Activated T-cell treated with anti-CD3 and anti-CD28 coated beads, Interleukin-2, amount 50 U/mL, for 72 hours (primary cell): Measurements from ENCODE around the gene SLC35B1. TPM values are rescaled to one million over a fixed set of nuclear protein-coding genes. Genes with fewer than 3 reads are reported as not detected.

Experiments
- ATAC-seq, 2 donors: fragments of 150-1000 bp; cut with Tn5 transposase; replicated peaks in 1 of 2; 2 replicates each; pipeline ENCODE4 v1.10.0; 2021; ENCODE audit warnings: moderate library complexity in 2 of 2, mild to moderate bottlenecking in 1 of 2
- DNase-seq, 2 donors: peaks; one replicate each; pipeline ENCODE4 v3.0.0; 2021 to 2022; ENCODE audit warnings: mixed read lengths in 1 of 2
- H3K27ac Mint-ChIP-seq: one replicate; pipeline ENCODE4 v1.8.0; 2022; ENCODE audit warnings: mild to moderate bottlenecking, moderate library complexity, mixed read lengths
- H3K27me3 Mint-ChIP-seq: one replicate; pipeline ENCODE4 v1.8.0; 2022; ENCODE audit warnings: low read depth, mixed read lengths
- H3K36me3 Mint-ChIP-seq, 2 donors: one replicate each; pipeline ENCODE4 v1.8.0; 2022; ENCODE audit warnings: mixed read lengths in 2 of 2, mild to moderate bottlenecking in 1 of 2; ENCODE audit not compliant: insufficient read depth in 2 of 2
- H3K4me1 Mint-ChIP-seq: one replicate; pipeline ENCODE4 v1.8.0; 2022; ENCODE audit warnings: low read depth, mixed read lengths
- H3K4me3 Mint-ChIP-seq, 2 donors: one replicate each; pipeline ENCODE4 v1.8.0; 2022; ENCODE audit warnings: mild to moderate bottlenecking in 2 of 2, mixed read lengths in 2 of 2, moderate library complexity in 2 of 2
- H3K9me3 Mint-ChIP-seq, 2 donors: one replicate each; pipeline ENCODE4 v1.8.0; 2022; ENCODE audit warnings: mixed read lengths in 2 of 2
- total RNA-seq, 2 donors: library from RNA; stranded (reverse); gene quantifications; one replicate each; pipeline ENCODE4 v1.2.3, GENCODE V29; 2022

SLC35B1 gene
- total RNA-seq: 10 to 100 TPM; 62.6 to 73.9 TPM

DNA sequence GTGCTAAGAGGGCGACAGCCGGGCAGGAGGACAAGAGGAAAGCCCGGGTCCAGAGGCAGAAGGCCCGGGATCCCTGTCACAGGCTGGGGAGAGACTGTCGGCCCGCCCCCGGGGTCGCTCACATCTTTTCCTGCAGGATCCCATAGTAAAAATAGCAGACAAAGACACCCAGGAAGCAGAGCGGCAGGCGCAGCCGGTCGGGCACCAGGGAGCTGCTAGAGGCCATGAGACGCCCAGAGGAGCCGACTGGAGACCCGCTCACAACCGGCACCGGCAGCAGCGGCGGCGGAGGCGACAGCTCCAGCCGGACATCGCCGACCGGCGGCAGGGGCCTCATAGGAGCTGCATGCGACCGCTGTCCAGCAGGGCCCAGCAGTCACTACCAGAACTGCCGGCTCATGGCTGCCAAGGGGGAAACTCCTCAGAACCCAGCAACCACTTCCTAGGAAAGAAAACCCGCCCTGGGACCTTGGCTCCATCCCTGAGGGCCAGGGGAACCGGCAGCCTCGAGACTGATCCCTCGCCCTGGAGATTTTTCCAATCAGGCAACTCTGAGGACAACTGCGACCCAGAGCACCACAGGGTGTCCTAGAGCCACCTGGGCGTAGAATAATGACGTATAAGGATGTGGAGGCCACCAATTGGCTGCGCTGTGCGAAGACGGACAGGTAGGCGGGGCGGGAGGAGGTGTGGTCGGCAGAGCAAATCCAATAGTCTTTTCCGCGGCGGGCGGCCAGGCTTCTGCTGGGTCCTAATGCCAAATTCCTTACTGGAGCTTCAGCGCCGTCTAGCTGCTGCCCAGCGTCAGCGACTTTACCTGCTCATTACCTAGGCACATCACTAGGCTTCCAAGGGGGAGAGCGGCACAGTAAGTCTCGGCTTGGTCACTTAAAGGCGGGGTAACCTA lies at the start of gene SLC35B1:
SLC35B1 (minus strand) TSS at position 357 of the 907 bp plus-strand sequence; CDS start at position 226, 131 bp downstream.
- Mint-ChIP-seq H3K36me3 (peaks cover 4 to 8% of the 10 kb centered on the region in 2 donors), H3K27me3 (no peaks in the 10 kb centered on the region)

DNA sequence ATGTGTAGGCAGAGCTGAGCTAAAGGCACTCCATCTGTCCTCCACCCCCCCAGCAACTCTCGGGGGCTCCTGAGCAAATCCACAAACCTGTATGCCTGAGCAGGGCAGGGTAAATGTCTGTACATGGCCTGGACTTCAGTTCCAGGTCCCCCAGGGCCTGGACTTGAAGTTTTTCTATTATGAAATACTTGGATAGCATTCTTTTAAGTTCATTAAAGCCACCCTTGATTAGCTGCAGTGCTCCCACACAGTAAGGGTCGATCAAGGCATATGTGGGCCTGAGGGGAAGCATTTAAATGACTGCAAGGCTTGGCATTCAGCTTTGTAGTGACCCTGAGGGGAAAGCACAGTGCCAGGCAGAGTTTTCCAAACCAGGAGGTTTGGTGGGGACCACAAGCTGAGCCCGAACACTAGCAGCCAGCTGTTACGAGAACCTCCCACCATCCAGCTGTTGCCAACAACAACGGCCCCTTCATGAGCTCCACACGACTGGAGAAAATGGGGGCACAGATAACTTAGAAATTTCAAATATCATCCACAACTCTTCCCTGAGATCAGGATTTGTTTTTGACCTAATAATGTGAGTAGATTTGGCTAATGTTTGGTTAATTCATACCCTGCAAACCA lies 49.5 kb upstream of the SLC35B1 start:
- no peak overlapping the region for H3K4me3 Mint-ChIP-seq
- no peak for ATAC-seq
- no peak for DNase-seq
- peaks cover 79% of the 10 kb centered on the region for H3K4me1 Mint-ChIP-seq
- no peaks in the 10 kb centered on the region for H3K36me3 Mint-ChIP-seq
- H3K9me3 Mint-ChIP-seq: no peaks in the 10 kb centered on the region
- peak overlapping the region; percentile 60 for H3K27ac Mint-ChIP-seq
- no peaks in the 10 kb centered on the region for H3K27me3 Mint-ChIP-seq

More for the DNA sequence above, at the start of gene SLC35B1:
- peak; percentile 98 to 99 for DNase-seq
- Mint-ChIP-seq H3K4me3 (peak within 1 kb of the TSS; percentile 89 to 94), H3K4me1 (peaks cover 48% of the 10 kb centered on the region), H3K9me3 (no peaks in the 10 kb centered on the region), H3K27ac (peak within 1 kb of the TSS; percentile 82)
- ATAC-seq: peak; percentile 98 to 99

GRCh38 chr17:49756323-49757150 lies 48.8 kb upstream of the SLC35B1 start:
- H3K27me3 Mint-ChIP-seq: no peaks in the 10 kb centered on the region
- no peak overlapping the region for H3K4me3 Mint-ChIP-seq
- no peaks in the 10 kb centered on the region for H3K36me3 Mint-ChIP-seq
- peaks cover 76% of the 10 kb centered on the region for H3K4me1 Mint-ChIP-seq
- ATAC-seq (no peak), DNase-seq (no peak)
- peak overlapping the region; percentile 69 for H3K27ac Mint-ChIP-seq
- no peaks in the 10 kb centered on the region for H3K9me3 Mint-ChIP-seq

DNA sequence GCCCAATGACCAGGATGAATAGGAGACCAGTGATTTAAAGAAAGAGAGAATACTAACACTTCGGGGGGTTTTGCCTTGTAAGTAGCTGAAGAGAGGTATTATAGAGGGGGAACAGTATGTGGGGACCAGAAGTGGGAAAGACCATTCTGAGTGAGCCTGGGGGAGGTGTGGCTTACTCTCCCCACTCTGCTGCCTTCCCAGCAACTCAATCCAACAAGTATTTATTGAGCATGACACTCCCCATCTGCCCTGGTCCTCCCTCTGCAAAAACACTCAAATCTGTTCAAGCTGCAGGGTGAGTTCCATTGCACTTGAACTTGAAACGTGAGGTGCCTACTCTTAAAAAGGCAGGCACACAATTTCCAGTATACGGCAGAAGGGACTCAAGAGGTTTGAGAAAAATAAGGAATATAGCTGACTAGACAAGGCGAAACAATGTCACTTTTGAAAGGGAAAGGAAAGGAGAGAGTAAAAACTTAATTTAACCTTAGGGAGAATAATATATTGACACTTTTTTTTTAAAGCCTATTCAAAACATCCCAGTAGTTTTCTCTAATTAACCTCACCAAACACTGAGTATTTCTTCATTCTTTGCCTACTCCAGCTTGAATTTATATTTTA lies 48.0 kb upstream of the SLC35B1 start:
- Mint-ChIP-seq H3K27ac (peak overlapping the region; percentile 69), H3K4me1 (peaks cover 69% of the 10 kb centered on the region), H3K9me3 (no peaks in the 10 kb centered on the region), H3K27me3 (no peaks in the 10 kb centered on the region), H3K4me3 (peak overlapping the region; percentile 0 to 9), H3K36me3 (no peaks in the 10 kb centered on the region)
- no peak for DNase-seq
- ATAC-seq: no peak

- peaks cover 62% of the 10 kb centered on the region for H3K4me1 Mint-ChIP-seq
- H3K27ac Mint-ChIP-seq: no peak overlapping the region
- H3K27me3 Mint-ChIP-seq: no peaks in the 10 kb centered on the region
- H3K36me3 Mint-ChIP-seq: no peaks in the 10 kb centered on the region
- H3K4me3 Mint-ChIP-seq: no peak overlapping the region
- H3K9me3 Mint-ChIP-seq: no peaks in the 10 kb centered on the region
- ATAC-seq (no peak), DNase-seq (no peak)
Observed at GRCh38 chr17:49753959-49754391, 46.2 kb upstream of the SLC35B1 start.

- peak overlapping the region; percentile 74 for H3K27ac Mint-ChIP-seq
- DNase-seq (no peak), ATAC-seq (no peak)
- no peaks in the 10 kb centered on the region for H3K27me3 Mint-ChIP-seq
- no peak overlapping the region for H3K4me3 Mint-ChIP-seq
- no peaks in the 10 kb centered on the region for H3K9me3 Mint-ChIP-seq
- peaks cover 71% of the 10 kb centered on the region for H3K4me1 Mint-ChIP-seq
- H3K36me3 Mint-ChIP-seq: no peaks in the 10 kb centered on the region
Observed at GRCh38 chr17:49752508-49752907, 44.7 kb upstream of the SLC35B1 start.

DNA sequence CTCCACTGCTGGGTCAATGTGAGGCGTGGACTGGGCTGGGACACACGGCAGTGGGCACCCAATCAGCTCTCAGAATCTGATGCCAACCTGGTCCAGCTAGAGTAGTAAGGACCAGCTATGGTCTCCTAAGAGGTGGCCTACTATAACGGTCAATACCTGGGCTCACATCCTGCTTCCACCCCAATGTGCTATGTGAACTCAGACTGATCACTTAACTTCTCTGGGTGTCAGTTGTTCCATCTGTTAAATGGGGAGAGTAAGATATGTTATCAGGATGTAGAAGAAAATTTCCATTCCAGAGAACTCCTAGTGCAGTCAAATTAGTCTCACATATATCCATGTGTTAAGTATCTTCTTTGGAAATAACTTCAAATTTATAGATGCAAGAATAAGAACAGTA lies 42.0 kb upstream of the SLC35B1 start:
- Mint-ChIP-seq H3K27me3 (no peaks in the 10 kb centered on the region), H3K4me1 (peaks cover 73% of the 10 kb centered on the region), H3K36me3 (peaks cover 1 to 2% of the 10 kb centered on the region in 2 donors), H3K27ac (peak overlapping the region; percentile 85), H3K9me3 (no peaks in the 10 kb centered on the region), H3K4me3 (peak overlapping the region in 1 of 2 donors; percentile 13)
- DNase-seq (no peak), ATAC-seq (no peak)

DNA sequence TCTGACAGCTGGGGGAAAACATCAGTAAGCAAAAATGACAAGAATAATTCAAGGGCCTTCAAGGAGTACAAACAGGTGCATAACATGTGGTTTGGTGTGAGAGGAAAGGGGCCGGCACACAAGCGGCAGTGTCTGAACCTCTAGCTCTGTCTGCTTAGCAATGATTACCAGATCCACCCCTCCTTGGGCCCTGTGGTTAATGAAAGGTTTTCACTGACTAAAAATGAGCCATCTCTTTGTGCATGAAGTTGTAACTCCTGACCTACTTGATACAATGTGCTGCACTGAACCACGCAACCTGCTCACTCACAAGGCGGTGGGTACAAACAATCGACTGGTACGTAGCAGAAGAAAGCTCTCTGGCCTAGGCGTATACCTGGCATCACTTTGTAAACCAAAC lies 41.0 kb upstream of the SLC35B1 start:
- Mint-ChIP-seq H3K9me3 (no peaks in the 10 kb centered on the region), H3K27me3 (no peaks in the 10 kb centered on the region), H3K4me3 (peak overlapping the region; percentile 23 to 91), H3K36me3 (peaks cover 1 to 2% of the 10 kb centered on the region in 2 donors), H3K4me1 (peaks cover 65% of the 10 kb centered on the region), H3K27ac (peak overlapping the region; percentile 85)
- peak; percentile 92 to 95 for ATAC-seq
- peak; percentile 71 to 75 for DNase-seq

GRCh38 chr17:49748223-49748622 lies 40.5 kb upstream of the SLC35B1 start:
- ATAC-seq: peak in 1 of 2 donors; percentile 1
- DNase-seq: no peak
- peak overlapping the region; percentile 23 to 91 for H3K4me3 Mint-ChIP-seq
- peak overlapping the region; percentile 85 for H3K27ac Mint-ChIP-seq
- peaks cover 60% of the 10 kb centered on the region for H3K4me1 Mint-ChIP-seq
- H3K9me3 Mint-ChIP-seq: no peaks in the 10 kb centered on the region
- peaks cover 1 to 2% of the 10 kb centered on the region in 2 donors for H3K36me3 Mint-ChIP-seq
- H3K27me3 Mint-ChIP-seq: no peaks in the 10 kb centered on the region

DNA sequence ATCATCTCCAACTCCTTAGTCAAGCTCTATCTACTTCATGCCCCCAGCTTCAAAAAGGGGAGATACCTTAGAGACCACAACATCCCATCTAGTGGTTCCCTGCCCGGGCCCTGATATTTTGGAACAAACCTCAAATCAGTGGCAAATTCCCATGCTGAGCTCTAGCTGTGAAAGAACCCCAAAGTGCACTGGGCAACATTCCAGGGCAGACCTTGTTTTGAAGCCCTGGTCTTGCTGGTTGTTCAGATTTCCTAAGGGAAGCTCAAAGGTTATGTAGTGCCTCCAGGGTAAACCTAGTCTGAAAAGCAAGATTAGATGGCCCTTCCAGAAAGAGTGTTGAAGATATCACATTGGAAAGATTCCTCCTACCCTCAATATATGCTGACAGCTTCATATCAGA lies 39.9 kb upstream of the SLC35B1 start:
- H3K27ac Mint-ChIP-seq: peak overlapping the region; percentile 85
- H3K9me3 Mint-ChIP-seq: no peaks in the 10 kb centered on the region
- H3K4me1 Mint-ChIP-seq: peaks cover 64% of the 10 kb centered on the region
- DNase-seq (no peak), ATAC-seq (no peak)
- no peaks in the 10 kb centered on the region for H3K27me3 Mint-ChIP-seq
- H3K36me3 Mint-ChIP-seq: peaks cover 1 to 2% of the 10 kb centered on the region in 2 donors
- H3K4me3 Mint-ChIP-seq: peak overlapping the region; percentile 25 to 91

DNA sequence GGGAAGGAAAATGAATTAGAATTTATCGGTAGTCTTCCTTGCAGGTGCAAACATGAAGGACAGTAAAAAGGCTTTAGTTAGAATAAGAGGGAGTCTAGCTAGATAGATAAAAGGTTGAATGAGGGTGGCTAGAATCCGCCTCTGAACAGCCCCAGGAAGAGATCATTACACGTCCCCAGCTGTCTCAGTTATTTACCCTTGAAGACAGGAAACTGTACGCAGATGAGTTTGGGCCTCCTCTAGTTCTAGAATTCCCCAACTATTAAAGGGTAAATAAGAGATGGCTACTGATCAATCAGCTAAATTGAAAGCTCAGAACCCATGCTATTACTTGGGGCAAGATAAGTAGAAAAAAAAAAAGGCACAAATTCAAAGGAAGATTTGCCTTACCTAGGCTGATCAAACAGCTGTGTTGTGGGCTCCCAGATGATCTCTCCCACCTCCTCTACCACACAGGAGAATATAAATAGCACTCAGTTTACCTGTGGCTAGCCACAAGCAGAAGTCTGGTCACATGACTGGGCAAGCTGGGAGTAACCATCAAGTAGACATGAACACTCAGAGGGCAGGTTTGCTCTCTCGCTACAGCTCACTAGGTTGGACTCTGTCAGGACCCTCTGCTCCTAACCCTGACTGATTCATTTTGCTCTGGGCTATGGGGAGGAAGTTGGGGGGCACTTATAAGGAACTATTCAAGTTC lies 39.2 kb upstream of the SLC35B1 start:
- Mint-ChIP-seq H3K4me3 (peak overlapping the region; percentile 74 to 91), H3K4me1 (peaks cover 64% of the 10 kb centered on the region), H3K36me3 (peaks cover 1 to 2% of the 10 kb centered on the region in 2 donors), H3K27ac (peak overlapping the region; percentile 85), H3K9me3 (no peaks in the 10 kb centered on the region), H3K27me3 (no peaks in the 10 kb centered on the region)
- DNase-seq: peak; percentile 29 to 33
- ATAC-seq: peak; percentile 28 to 47
